LoVo (cell line): ENCODE measurements around the gene HNF4A.
A peak's percentile ranks its signal among the peaks of the same experiment; 100 is the strongest.

Experiments used
- DNase-seq: peaks from one replicate; pipeline ENCODE4 v3.0.0-alpha.2; 2016; ENCODE audit warnings: low spot score

The HNF4A gene

GRCh38 chr20:44392088-44392775, 36.7 kb downstream of the HNF4A start:
- no peak for DNase-seq

GRCh38 chr20:44392776-44393607, 37.5 kb downstream of the HNF4A start:
- DNase-seq: no peak

- no peak for DNase-seq
These were observed 38.3 kb downstream of the HNF4A start for GRCh38 chr20:44393608-44394451.

- DNase-seq: no peak
These were observed 38.9 kb downstream of the HNF4A start for GRCh38 chr20:44394452-44394701.

- no peak for DNase-seq
These were observed 39.4 kb downstream of the HNF4A start for GRCh38 chr20:44394702-44395460.

GRCh38 chr20:44395461-44396340, 40.2 kb downstream of the HNF4A start:
- DNase-seq: no peak

GRCh38 chr20:44396369-44397130, 41.1 kb downstream of the HNF4A start:
- DNase-seq: no peak

GRCh38 chr20:44398335-44398734, 42.8 kb downstream of the HNF4A start:
- no peak for DNase-seq

GRCh38 chr20:44399446-44399845, 43.9 kb downstream of the HNF4A start:
- no peak for DNase-seq

- no peak for DNase-seq
These were observed 45.1 kb downstream of the HNF4A start for GRCh38 chr20:44400671-44400969.

- DNase-seq: peak; percentile 52
These were observed 45.7 kb downstream of the HNF4A start for GRCh38 chr20:44400970-44401769.

- no peak for DNase-seq
These were observed 46.4 kb downstream of the HNF4A start for GRCh38 chr20:44401770-44402390.

GRCh38 chr20:44402391-44403193, 47.1 kb downstream of the HNF4A start:
- no peak for DNase-seq

GRCh38 chr20:44403194-44404112, 48.0 kb downstream of the HNF4A start:
- DNase-seq: no peak

GRCh38 chr20:44404204-44405181, 49.0 kb downstream of the HNF4A start:
- no peak for DNase-seq

GRCh38 chr20:44405257-44405656, 49.8 kb downstream of the HNF4A start:
- no peak for DNase-seq
